Measurements from ENCODE around the gene TUBB2A.
A peak's percentile ranks its signal among the peaks of the same experiment; 100 is the strongest.
"Not testable (repeated sequence)": the region's sequence is repeated elsewhere in the genome, so short reads cannot be mapped to it uniquely, and the experiment has no call there.

TUBB2A gene

DNA sequence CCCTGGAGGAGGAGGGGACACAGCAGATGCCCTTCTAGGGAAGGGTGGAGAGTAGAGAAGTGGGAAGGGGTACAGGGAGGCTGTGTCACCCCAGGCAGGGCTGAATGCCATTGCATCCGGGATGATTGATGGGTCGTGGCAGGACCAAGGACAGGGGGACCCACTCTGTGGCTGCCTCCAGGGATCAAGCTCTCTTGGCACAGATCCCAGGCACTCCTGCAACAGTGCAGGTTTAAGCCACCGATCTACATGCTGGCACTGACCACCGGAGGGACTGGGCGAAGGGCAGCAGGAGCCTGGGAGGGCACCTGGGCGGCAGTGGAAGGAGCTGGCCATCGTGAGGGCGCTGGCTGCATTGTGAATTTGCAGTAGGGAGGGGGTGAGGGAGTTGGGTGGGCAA, 22.6 kb upstream of the TUBB2A start:
- DNase-seq: not testable (repeated sequence)

DNA sequence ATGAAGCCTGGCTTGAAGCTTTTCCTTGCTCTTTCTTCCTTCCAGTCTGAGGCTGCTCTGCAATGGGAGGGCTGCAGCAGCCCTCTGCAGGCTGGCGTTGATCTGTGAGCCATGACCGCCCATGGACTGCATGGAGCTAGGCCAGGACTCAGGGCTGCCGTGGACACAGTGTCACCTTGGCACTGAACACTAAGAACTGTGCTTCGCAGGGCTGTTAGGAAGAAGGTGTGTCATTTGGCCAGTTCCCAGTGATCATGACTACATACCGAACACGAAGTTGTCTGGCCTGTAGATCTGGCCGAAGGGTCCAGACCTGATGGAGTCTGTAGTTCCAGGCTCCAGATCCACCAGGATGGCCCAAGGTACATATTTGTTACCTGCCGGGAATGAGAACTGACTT, 21.3 kb upstream of the TUBB2A start:
- not testable (repeated sequence) for DNase-seq

DNA sequence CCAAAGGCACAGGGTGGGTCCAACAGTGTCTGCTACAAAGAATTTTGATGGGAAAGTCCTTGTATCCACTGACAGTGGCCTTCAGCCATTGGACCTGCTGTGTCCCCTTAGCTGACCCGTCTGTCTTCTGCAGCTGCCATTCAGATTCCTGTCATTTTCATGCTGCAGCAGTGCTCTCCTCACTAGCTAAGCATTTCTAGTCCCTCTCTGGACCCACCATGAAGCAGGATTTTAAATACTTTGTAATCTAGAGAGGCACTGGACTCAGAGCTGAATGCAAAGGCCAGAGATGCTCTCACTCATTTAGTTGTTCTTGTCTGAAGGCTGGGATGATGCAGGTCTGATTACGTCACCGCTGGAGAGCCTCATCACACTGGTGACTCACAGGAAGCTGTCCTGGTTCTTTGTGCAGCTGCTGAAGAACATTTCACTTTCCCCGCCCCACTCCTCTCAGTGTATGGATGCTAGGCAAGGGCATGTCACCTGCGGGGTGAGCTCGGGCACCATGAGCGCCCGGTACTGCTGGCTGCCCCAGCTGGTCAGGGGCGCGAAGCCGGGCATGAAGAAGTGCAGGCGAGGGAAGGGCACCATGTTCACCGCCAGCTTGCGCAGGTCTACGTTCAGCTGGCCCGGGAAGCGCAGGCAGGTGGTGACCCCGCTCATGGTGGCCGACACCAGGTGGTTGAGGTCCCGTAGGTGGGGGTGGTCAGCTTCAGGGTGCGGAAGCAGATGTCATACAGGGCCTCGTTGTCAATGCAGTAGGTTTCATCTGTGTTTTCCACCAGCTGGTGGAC, 19.4 kb upstream of the TUBB2A start:
- peak in 1 of 5 experiments; percentile 27 for DNase-seq

DNA sequence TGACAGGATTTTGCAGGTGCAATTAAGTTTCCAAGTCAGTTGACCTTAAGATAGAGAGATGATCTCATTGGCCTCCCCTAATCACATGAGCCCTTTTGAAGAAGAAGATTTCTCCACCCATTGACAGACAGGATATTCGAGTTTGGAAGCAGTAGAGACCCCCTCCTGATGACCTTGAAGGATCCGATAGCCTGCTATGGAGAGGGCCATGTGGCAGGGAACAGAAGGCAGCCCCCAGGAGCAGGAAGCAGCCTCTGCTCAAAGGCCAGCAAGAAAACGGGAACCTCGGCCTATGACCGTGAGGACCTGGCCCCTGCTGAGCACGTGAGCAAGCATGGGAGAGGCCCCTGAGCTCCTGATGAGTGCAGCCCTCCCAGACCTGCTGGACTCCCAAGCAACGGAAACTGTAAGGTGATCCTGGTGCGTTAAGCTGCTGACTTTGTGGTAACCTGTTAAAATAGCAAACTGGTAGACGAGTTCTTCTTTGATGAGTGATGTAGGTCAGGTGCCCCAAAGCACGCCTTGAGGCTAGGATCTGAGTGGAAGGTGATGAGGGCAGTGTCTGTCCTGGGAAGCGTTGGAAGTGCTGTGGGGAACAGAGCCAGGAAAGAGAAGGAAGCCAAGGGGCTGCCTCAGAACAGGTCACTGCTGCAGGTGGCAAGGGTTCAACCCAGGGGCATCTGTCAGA, 18.5 kb upstream of the TUBB2A start:
- DNase-seq: no peak

DNA sequence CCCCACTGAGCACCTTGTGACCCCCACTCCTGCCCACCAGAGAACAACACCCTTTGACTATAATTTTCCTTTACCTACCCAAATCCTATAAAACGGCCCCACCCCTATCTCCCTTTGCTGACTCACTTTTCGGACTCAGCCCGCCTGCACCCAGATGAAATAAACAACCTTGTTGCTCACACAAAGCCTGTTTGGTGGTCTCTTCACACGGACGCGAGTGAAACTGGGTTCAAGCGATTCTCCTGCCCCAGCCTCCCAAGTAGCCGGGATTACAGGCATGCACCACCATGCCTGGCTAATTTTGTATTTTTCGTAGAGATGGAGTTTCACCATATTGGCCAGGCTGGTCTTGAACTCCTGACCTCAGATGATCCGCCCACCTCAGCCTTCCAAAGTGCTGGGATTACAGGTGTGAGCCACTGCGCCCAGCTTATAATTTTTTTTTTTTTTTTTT, 16.3 kb upstream of the TUBB2A start:
- DNase-seq: not testable (repeated sequence)

DNA sequence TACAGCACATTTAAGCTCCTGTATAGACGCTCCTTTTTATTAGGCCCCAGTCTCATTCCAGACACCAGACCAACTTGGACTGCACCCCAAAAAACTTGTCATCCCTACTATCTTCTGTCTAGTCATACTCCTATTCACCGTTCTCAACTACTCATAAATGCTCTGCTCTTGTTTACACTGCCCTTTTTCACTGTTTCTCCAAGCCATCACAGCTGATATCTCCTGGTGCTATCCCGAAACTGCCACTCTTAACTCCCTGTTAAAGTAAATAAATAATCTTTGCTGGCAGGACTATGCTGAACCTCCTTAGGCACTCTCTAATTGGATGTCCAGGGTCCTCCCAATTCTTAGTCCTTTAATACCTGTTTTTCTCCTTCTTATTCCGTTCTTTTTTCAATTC, 15.4 kb upstream of the TUBB2A start:
- DNase-seq: not testable (repeated sequence)

DNA sequence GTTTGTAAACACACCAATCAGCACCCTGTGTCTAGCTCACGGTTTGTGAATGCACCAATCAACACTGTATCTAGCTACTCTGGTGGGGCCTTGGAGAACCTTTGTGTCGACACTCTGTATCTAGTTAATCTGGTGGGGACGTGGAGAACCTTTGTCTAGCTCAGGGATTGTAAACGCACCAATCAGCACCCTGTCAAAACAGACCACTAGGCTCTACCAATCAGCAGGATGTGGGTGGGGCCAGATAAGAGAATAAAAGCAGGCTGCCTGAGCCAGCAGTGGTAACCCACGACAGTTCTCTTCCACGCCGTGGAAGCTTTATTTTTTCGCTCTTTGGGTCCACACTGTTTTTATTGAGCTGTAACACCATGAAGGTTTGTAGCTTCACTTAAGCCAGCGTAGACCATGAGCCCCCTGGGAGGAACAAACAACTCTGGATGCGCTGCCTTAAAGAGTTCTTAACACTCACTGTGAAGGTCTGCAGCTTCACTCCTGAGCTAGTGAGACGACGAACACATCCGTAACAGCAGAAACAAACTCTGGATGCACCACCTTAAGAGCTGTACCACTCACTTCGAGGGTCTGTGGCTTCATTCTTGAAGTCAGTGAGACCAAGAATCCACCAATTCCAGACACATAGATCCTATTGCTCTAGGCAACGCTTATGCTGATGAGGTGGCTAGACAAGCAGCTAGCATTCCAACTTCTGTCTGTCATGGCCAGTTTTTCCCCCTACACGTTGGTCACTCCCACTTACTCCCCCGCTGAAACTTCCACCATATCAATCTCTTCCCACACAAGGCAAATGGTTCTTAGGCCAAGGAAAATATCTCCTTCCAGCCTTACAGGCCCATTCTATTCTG, 14.2 kb upstream of the TUBB2A start:
- not testable (repeated sequence) for DNase-seq

DNA sequence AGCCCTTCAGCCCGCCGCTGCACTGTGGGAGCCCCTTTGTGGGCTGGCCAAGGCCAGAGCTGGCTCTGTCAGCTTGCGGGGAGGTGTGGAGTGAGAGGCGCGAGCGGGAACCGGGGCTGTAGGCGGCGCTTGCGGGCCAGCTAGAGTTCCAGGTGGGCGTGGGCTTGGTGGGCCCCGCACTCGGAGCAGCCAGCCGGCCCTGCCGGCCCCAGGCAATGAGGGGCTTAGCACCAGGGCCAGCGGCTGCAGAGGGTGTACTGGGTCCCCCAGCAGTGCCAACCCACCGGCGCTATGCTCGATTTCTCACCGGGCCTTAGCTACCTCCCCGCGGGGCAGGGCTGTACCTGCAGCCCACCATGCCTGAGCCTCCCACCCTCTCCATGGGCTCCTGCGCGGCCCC, 13.3 kb upstream of the TUBB2A start:
- DNase-seq: not testable (repeated sequence)

DNA sequence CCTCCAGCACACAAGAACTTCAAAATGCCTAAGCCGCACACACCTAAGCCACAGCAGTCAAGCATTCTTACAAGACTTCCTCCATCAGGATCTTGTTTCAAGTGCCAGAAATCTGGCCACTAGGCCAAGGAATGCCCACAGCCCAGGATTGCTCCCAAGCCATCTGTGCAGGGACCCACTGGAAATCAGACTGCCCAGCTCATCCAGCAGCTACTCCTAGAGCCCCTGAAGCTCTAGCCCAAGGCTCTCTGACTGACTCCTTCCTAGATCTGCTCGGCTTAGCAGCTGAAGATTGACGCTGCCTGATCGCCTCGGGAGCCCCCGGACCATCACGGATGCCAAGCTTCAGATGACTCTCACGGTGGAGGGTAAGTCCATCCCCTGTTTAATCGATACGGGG, 10.7 kb upstream of the TUBB2A start:
- DNase-seq: not testable (repeated sequence)

DNA sequence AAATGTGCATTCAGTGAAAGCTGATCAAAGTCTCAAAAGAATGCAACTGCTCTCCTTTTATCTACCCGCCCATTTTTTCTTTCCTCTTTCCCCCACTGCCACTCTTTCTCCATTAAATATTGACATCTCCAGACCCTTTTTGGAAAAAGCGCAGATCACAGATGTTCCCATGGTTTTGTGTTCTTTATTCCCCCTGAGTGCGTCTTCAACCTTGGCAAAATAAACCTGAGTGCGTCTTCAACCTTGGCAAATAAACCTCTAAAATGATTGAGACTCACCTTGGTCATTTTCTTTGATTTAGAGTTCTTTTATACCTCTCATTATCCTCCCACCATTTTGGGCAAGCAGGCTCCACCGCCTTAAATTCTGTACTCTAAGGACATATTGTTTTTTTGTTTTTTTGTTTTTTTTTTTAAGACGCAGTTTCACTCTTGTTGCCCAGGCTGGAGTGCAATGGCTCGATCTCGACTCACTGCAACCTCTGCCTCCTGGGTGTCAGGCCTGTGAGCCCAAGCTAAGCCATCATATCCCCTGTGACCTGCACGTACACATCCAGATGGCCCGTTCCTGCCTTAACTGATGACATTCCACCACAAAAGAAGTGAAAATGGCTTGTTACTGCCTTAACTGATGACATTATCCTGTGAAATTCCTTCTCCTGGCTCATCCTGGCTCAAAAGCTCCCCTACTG, 9.3 kb upstream of the TUBB2A start:
- not testable (repeated sequence) for DNase-seq

DNA sequence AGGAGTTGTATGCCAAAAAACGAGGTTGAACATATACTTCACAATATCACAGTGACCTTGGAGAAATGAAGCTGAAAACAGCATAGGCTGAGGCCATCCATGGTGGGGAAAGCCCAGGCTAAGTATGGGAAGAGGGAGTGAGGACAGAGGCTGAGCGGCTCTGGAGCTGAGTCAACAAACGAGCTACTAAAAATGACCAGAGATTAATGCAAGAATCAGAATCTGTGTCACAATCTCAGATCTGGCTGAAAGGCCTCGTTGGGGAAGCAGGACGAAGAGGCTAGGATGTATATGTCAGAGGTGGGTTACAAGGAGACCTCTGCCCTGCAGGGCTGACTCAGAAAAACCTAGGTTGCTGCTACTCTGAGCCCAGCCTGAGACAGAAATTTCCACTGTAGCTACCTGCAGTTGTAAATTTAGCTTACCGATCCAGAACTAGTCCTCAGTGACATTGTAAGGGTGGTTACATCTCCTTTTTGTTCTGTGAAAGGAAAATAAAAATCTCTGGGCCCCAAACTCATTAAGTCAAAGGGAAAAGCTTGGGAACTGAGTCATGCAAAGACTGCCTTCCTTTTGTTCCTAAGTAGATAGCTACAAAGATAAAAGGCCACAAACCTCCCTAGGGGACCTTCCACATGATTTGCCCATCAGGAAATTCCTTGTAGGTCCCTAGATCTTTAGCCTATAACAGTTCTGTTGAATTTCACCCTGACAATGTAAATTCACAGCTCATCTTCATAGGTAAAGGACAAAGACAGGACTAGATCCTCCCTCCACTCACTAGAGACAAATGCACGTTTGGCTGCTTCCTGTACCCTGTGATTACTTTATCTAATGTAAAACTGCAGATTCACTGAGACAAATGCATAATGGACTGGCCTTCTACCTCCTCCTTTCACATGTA, 8.5 kb upstream of the TUBB2A start:
- DNase-seq: no peak

DNA sequence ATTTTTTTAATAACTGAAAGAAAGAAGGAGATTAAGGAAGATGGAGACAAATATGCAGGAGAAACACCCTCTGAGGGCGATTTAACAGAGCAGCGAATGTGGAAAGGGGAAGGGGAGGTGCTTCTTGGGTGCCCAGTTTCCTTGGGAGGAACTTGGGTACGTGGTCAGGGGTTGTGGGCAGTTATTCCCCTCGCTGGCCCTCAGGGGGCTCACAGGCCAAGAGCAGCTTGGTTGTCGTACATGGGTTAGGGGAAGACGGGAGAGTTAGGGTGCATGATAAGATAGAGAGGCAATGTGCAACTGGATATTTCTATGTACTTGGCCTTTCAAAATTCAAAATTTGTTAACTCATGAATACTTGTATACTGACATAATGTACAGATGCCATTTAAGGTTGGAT, 7.0 kb upstream of the TUBB2A start:
- DNase-seq: no peak

DNA sequence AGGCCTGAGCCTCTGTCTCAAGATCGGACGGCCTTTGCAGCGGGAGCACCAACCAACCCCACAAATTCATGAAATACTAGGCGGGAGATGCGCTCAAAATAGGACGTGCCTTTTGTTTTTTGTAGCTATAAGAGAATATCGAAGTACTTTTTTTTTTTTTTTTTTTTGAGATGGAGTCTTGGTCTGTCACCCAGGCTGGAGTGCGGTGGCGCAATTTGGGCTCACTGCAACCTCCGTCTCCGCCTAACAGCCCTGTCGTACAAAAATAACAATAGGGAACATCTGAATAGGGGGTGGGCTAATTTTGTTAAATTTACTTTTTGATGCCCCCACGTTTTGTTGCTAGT, 5.9 kb upstream of the TUBB2A start:
- DNase-seq: no peak

DNA sequence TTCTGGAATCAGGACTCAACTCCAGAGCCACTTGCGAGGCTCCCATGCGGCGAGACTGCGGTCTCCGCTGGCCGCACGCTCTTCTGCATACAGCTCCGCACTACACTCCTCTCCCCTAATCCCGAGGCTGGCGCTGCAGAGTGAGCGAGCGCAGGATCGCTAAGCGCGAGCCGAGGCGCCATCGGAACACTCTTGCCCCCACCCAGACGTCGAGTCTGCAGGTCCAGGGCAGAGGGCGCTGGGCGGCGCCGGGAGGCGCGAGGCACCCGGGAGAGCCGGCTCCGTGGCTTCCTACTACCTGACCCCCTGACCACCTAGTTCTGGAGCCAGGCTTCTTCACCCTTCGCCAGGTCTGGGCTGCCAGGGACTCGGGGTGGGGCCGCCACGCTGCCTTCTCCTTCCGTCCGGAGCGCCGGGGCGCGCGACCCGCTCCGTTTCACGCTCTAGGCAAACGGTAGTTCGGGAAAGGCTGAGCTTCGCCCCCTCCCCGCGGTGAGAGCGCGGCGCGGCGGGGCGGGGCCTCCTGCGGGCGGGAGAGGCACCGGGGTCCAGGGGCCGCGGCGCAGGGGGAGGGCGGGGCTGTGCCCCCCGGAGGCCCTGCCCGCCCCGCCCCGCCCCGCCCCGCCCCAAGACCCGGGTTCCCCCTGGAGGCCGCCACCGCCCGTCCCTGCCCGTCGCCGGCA, 5.4 kb upstream of the TUBB2A start:
- DNase-seq: peak; percentile 27 to 61 (median 56)

DNA sequence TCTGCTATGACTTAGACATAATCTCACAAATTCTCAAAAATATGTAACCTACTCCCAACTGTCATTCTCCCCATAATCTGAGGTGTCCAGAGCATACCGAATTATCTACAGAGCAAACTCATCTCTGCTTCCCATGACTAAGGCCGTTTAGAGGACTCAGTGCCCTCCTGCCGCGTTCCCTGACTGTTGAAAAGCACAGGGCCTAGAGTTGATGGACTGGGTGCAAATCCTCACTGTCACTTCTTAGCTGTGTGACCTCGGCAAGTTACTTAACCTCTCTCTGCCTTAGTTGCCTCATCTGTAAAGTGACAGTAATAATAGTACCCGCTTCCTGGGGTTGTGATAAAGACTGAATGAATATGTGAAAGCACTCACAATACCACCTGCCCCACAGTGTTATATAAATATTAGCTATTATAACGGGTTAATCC, 4.7 kb upstream of the TUBB2A start:
- DNase-seq: peak in 1 of 5 experiments; percentile 26

DNA sequence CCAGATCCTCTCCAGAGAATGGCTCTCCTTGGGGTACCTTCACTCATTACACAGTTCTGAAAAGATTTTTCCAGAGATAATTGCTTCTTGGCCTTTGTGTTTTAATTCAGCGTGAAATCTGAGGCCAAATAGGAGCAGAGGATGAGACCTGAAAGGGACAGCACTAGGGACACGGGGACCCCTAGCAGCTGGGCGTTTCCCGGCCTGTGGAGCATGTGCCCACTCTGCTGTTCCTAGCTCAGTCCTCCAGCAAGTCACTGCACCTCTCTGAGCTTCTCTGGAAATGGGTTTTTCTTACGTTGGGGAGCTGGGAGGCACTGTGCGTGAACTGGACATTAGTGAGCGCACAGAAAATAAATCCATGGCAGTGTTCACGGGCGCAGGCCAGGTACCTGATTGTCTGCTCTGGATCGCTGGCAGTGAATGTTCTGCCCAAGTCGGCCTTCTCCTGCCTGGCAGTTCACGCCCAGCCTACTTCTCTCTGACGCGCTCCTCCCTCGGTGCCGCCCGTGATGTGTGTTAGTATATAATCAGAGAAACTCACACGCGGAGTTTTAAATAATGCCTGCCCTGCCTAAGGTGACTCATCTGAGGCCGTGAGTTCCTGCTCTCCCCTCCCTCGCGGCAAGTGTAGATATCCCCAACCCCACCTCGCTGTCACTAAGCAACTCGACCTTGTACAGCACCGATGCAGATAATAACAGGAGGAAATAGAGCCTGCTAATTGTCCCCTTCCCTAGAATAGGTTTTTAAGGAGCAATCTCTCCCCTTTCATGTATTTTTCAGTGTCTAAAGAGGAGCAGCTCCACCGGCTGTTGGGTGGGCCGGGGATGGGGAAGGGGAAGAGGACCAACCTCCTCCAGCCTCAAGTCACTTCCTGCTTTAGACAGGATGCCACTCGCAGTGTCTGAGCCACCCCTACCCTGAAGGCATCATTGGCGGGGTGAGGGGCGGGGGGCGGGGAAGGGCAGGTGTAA, 2.7 kb upstream of the TUBB2A start:
- DNase-seq: peak; percentile 17 to 72 (median 53)

DNA sequence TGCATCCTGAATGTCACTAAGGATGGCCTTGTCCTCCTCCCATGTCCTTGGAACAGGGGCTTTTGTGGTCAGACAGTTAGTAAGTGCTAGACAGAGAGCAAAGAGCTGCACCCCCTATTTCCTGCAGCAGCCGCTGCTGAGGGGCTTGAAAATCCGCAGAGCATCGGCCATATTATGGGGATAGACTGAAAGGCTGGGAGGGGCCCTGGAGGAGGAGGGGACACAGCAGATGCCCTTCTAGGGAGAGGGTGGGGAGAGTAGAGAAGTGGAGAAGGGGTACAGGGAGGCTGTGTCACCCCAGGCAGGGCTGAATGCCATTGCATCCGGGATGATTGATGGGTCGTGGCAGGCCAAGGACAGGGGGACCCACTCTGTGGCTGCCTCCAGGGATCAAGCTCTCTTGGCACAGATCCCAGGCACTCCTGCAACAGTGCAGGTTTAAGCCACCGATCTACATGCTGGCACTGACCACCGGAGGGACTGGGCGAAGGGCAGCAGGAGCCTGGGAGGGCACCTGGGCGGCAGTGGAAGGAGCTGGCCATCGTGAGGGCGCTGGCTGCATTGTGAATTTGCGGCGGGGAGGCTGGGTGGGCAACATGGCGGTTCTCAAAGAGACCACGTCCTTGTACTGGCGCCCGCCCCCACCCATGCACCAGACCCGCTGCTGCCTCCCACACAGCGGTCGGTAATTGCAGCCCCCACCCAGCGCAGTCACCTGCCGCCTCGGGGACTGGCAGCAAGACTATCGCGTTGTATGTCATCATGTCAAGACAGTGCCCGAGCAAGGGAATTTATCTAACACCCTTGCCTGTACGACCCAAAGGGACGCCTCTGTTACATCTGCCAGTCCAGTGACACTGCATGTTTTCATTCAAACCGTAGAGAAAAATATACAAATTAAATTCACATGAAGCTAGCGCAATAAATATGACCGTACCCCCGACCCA, 887 bp downstream of the TUBB2A start:
- peak in 3 of 5 experiments; percentile 12 to 19 (median 16) for DNase-seq

DNA sequence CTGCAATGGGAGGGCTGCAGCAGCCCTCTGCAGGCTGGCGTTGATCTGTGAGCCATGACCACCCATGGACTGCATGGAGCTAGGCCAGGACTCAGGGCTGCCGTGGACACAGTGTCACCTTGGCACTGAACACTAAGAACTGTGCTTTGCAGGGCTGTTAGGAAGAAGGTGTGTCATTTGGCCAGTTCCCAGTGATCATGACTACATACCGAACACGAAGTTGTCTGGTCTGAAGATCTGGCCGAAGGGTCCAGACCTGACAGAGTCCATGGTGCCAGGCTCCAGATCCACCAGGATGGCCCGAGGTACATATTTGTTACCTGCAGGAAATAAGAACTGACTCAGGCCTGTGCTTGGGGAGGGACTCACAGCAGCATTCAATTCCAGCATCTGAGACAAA, 1.9 kb downstream of the TUBB2A start:
- not testable (repeated sequence) for DNase-seq
